Keratinocyte (primary cell): Measurements from ENCODE around the gene PRRT2. TPM values are rescaled to one million over a fixed set of nuclear protein-coding genes. Genes with fewer than 3 reads are reported as not detected.

ENCODE experiments used
- DNase-seq: peaks from one replicate; pipeline ENCODE4 v3.0.0-alpha.2; 2011; ENCODE audit warnings: low read depth, missing footprints, low spot score
- FAIRE-seq: peaks from 2 replicates; lab custom pipeline; 2011; peaks lifted over from hg19 to GRCh38; lab: Jason Lieb, UNC
- H2AFZ ChIP-seq: 2 replicates; pipeline ENCODE4 v1.6.0; 2012; ENCODE audit warnings: low read length, control low read depth, inconsistent platforms; ENCODE audit not compliant: control insufficient read depth
- H3K27ac ChIP-seq: 2 replicates; pipeline ENCODE4 v1.5.1; 2011; ENCODE audit warnings: low read length; ENCODE audit not compliant: control insufficient read depth, insufficient read depth
- H3K27me3 ChIP-seq: 3 replicates; pipeline ENCODE4 v1.6.0; 2011; ENCODE audit warnings: low read length; ENCODE audit not compliant: control insufficient read depth, insufficient read depth; ENCODE audit errors: extremely low read depth
- H3K36me3 ChIP-seq, 2 experiments: 2 replicates in 1 of 2; 3 replicates in 1 of 2; pipeline ENCODE4 v1.5.1; 2011; ENCODE audit warnings: low read length in 2 of 2, mild to moderate bottlenecking in 1 of 2; ENCODE audit not compliant: control insufficient read depth in 2 of 2, insufficient read depth in 2 of 2; ENCODE audit errors: extremely low read depth in 1 of 2
- H3K4me1 ChIP-seq: 3 replicates; pipeline ENCODE4 v1.5.1; 2011; ENCODE audit warnings: low read length; ENCODE audit not compliant: control insufficient read depth, insufficient read depth; ENCODE audit errors: extremely low read depth
- H3K4me2 ChIP-seq: 3 replicates; pipeline ENCODE4 v1.6.0; 2011; ENCODE audit warnings: low read depth, low read length; ENCODE audit not compliant: control insufficient read depth, insufficient read depth; ENCODE audit errors: extremely low read depth
- H3K4me3 ChIP-seq, 3 experiments: fragments of 200-600 bp in 1 of 3; sonication (generic) in 1 of 3; 2 replicates in 2 of 3; 3 replicates in 1 of 3; pipeline ENCODE4 v1.5.1; 2011 to 2016; ENCODE audit warnings: low read length in 3 of 3, mild to moderate bottlenecking in 3 of 3, control low read depth in 2 of 3, inconsistent platforms in 1 of 3, low read depth in 1 of 3, mixed read lengths in 1 of 3, mixed run types in 1 of 3, moderate library complexity in 1 of 3; ENCODE audit not compliant: control insufficient read depth in 2 of 3, insufficient read depth in 2 of 3; ENCODE audit errors: extremely low read depth in 1 of 3
- H3K79me2 ChIP-seq: 2 replicates; pipeline ENCODE4 v1.6.0; 2012; ENCODE audit warnings: low read length; ENCODE audit not compliant: control insufficient read depth, insufficient read depth
- H3K9ac ChIP-seq: 3 replicates; pipeline ENCODE4 v1.6.0; 2011; ENCODE audit warnings: low read length; ENCODE audit not compliant: control insufficient read depth, insufficient read depth; ENCODE audit errors: extremely low read depth
- H3K9me1 ChIP-seq: 3 replicates; pipeline ENCODE4 v1.6.0; 2011; ENCODE audit warnings: low read length; ENCODE audit not compliant: control insufficient read depth, insufficient read depth; ENCODE audit errors: extremely low read depth
- H3K9me3 ChIP-seq: 2 replicates; pipeline ENCODE4 v1.5.1; 2012; ENCODE audit warnings: low read depth, low read length; ENCODE audit not compliant: control insufficient read depth
- H4K20me1 ChIP-seq: 3 replicates; pipeline ENCODE4 v1.6.0; 2011; ENCODE audit warnings: low read length; ENCODE audit not compliant: control insufficient read depth, insufficient read depth; ENCODE audit errors: extremely low read depth
- EZH2 ChIP-seq: IDR thresholded peaks from one replicate; pipeline ENCODE4 v1.6.1; 2012; ENCODE audit warnings: inconsistent platforms, mild to moderate bottlenecking, low read length, moderate library complexity
- dilution Hi-C: fragments of 300-500 bp; cut with MboI; formaldehyde crosslinking; loops from one replicate; pipeline ENCODE4 v1.7.0; 2020; ENCODE audit warnings: low sequenced_read_pairs; ENCODE audit not compliant: extremely low pct_ligation_motif_present
- polyA plus RNA-seq, 5 experiments: library from polyadenylated mRNA; depleted of rRNA in 3 of 5; stranded (reverse) in 3 of 5; stranded (forward) in 1 of 5; unstranded in 1 of 5; fragments of >200 nt; gene quantifications; 1 replicate in 1 of 5; 2 replicates in 3 of 5; 3 replicates in 1 of 5; pipeline versions ENCODE4 v1.2.1 to v1.2.3, GENCODE V29; 2011 to 2012; ENCODE audit warnings: missing spikeins in 2 of 5, low read depth in 1 of 5, low replicate concordance in 1 of 5
- TF ChIP-seq, protein P1 (sequence below), 3 experiments: IDR thresholded peaks in 1 of 3; conservative IDR thresholded peaks in 1 of 3; optimal IDR thresholded peaks in 1 of 3; 2 replicates in 2 of 3; 3 replicates in 1 of 3; pipeline versions ENCODE3 to v1.5.1; 2011; ENCODE audit warnings: low read length in 3 of 3, mild to moderate bottlenecking in 3 of 3, moderate library complexity in 2 of 3, control low read depth in 1 of 3, inconsistent platforms in 1 of 3; ENCODE audit not compliant: insufficient read depth in 2 of 3; ENCODE audit errors: extremely low read depth in 1 of 3

Gene PRRT2
- polyA plus RNA-seq, 1 donor (not counting 4 experiments of a cell fraction or from before 2014, with no cell fraction given): not detected

DNA sequence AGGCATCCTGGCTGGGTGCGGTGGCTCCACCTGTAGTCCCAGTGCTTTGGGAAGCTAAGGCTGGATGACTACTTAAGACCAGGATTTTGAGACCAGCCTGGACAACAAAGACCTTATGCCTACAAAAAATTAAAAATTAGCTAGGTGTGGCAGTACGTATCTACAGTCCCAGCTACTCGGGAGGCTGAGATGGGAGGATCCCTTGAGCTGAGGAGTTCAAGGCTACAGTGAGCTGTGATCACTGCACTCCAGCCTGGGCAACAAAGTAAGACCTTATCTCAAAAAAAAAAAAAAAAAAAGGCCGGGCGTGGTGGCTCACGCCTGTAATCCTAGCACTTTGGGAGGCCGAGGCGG is 14.3 kb downstream of the PRRT2 start:
- peaks cover 36% of the 10 kb centered on the region for H3K4me1 ChIP-seq
- no peaks in the 10 kb centered on the region for H3K27me3 ChIP-seq
- H2AFZ ChIP-seq: no peak overlapping the region
- no peak overlapping the region for H3K27ac ChIP-seq
- H3K9me3 ChIP-seq: no peaks in the 10 kb centered on the region
- FAIRE-seq: no peak
- peaks cover 6 to 11% of the 10 kb centered on the region in 2 experiments for H3K36me3 ChIP-seq
- no peak for DNase-seq
- peaks cover 65% of the 10 kb centered on the region for H3K79me2 ChIP-seq
- dilution Hi-C loops: no loop called here
- no peak for TF ChIP-seq EZH2
- TF ChIP-seq, protein P1, sequence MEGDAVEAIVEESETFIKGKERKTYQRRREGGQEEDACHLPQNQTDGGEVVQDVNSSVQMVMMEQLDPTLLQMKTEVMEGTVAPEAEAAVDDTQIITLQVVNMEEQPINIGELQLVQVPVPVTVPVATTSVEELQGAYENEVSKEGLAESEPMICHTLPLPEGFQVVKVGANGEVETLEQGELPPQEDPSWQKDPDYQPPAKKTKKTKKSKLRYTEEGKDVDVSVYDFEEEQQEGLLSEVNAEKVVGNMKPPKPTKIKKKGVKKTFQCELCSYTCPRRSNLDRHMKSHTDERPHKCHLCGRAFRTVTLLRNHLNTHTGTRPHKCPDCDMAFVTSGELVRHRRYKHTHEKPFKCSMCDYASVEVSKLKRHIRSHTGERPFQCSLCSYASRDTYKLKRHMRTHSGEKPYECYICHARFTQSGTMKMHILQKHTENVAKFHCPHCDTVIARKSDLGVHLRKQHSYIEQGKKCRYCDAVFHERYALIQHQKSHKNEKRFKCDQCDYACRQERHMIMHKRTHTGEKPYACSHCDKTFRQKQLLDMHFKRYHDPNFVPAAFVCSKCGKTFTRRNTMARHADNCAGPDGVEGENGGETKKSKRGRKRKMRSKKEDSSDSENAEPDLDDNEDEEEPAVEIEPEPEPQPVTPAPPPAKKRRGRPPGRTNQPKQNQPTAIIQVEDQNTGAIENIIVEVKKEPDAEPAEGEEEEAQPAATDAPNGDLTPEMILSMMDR (optimal IDR thresholded peaks at IDR 0.05 in 1 of 3, IDR thresholded peaks at IDR 0.05 in 1 of 3, conservative IDR thresholded peaks at IDR 0.05 in 1 of 3; ENCODE audit: extremely low read depth in 1 of 3, insufficient read depth in 2 of 3, low read length in 3 of 3): no peak
- H3K4me3 ChIP-seq: no peak overlapping the region
- no peak overlapping the region for H3K4me2 ChIP-seq
- no peak overlapping the region for H3K9ac ChIP-seq
- H4K20me1 ChIP-seq: no peaks in the 10 kb centered on the region
- peaks cover 6% of the 10 kb centered on the region for H3K9me1 ChIP-seq

DNA sequence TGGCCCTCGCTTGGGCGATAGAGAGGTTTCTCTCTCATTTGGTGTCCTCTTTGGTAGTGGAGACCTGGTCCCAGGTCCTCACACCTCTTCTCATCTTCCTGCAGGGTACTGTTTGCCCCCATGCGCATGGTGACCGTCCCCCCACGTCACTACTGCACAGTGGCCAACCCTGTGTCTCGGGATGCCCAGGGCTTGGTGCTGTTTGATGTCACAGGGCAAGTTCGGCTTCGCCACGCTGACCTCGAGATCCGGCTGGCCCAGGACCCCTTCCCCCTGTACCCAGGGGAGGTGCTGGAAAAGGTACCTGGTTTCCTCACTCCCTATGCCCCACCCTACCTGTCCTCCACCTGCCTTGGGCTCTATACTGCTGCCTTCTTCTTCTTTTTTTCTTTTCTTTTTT is 18.8 kb downstream of the PRRT2 start:
- DNase-seq (no peak), FAIRE-seq (no peak)
- Histone ChIP-seq H3K4me3 (no peak overlapping the region), H3K9ac (no peak overlapping the region), H3K4me2 (no peak overlapping the region), H3K36me3 (peaks cover 17 to 31% of the 10 kb centered on the region in 2 experiments), H2AFZ (no peak overlapping the region), H3K4me1 (no peaks in the 10 kb centered on the region), H3K27ac (no peak overlapping the region), H3K79me2 (peaks cover 28% of the 10 kb centered on the region), H3K9me3 (no peaks in the 10 kb centered on the region), H3K9me1 (no peaks in the 10 kb centered on the region), H4K20me1 (no peaks in the 10 kb centered on the region), H3K27me3 (no peaks in the 10 kb centered on the region)
- dilution Hi-C loops: no loop called here
- TF ChIP-seq, protein P1 (optimal IDR thresholded peaks at IDR 0.05 in 1 of 3, IDR thresholded peaks at IDR 0.05 in 1 of 3, conservative IDR thresholded peaks at IDR 0.05 in 1 of 3; ENCODE audit: extremely low read depth in 1 of 3, insufficient read depth in 2 of 3, low read length in 3 of 3): no peak
- no peak for TF ChIP-seq EZH2
